PFSK-1 (cell line): ENCODE data around the gene RBL2.

Experiments used
- FOXP2 ChIP-seq: optimal IDR thresholded peaks from 2 replicates; pipeline ENCODE3; 2011; ENCODE audit warnings: borderline replicate concordance, control low read depth, inconsistent platforms; ENCODE audit not compliant: insufficient read depth; ENCODE audit errors: extremely low read length, extremely low read depth
- POLR2AphosphoS5 ChIP-seq: IDR thresholded peaks from 2 replicates; pipeline ENCODE4 v1.6.1; 2012; ENCODE audit warnings: low read depth, mild to moderate bottlenecking, control low read depth, low read length, moderate library complexity
- SIN3A ChIP-seq: IDR thresholded peaks from 2 replicates; pipeline ENCODE4 v1.6.1; 2012; ENCODE audit warnings: mild to moderate bottlenecking, low read length, moderate library complexity, borderline replicate concordance; ENCODE audit not compliant: insufficient read depth
- TAF1 ChIP-seq: IDR thresholded peaks from 2 replicates; pipeline ENCODE4 v1.6.1; 2012; ENCODE audit warnings: low read length, control low read depth, borderline replicate concordance; ENCODE audit not compliant: insufficient read depth
- TF ChIP-seq, protein P1 (sequence below), 2 experiments: IDR thresholded peaks; 2 replicates each; pipeline versions ENCODE4 v1.6.1 to v1.8.0; 2011 to 2012; ENCODE audit warnings: low read depth in 2 of 2, low read length in 2 of 2, control low read depth in 1 of 2, inconsistent platforms in 1 of 2, mild to moderate bottlenecking in 1 of 2, moderate library complexity in 1 of 2; ENCODE audit not compliant: insufficient read depth in 1 of 2

The RBL2 gene

DNA sequence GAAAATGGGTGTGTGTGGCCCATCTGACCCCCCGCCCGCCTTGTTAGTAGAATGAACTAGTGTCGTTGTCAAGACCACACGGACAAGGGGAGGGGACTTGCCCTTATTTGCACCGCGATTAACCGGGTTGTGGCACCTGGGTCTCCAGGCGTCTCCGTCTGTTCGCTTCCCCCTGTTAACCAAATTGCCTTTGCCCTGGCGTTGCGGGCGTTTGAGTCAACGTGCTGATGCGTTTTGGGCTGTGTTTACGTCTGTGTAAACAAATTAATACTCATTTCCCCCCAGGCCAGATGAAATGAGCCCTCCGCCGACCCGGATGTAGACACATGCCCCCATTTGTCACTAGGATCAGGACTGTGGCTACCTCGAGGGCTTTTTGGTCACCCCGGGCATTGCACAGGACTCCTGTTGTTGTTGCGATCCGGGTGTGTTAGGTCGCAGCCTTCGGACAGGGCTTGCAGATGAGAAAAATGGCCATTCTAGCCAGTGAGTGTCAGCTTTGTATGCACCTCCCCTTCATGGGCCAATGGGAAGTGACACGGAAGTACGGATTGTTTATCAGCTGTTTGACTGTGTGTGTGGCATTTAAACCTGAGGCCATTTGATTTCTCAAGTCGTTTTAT lies 906 bp downstream of the RBL2 start:
- peak; percentile 39 for TF ChIP-seq FOXP2
- TF ChIP-seq, protein P1, sequence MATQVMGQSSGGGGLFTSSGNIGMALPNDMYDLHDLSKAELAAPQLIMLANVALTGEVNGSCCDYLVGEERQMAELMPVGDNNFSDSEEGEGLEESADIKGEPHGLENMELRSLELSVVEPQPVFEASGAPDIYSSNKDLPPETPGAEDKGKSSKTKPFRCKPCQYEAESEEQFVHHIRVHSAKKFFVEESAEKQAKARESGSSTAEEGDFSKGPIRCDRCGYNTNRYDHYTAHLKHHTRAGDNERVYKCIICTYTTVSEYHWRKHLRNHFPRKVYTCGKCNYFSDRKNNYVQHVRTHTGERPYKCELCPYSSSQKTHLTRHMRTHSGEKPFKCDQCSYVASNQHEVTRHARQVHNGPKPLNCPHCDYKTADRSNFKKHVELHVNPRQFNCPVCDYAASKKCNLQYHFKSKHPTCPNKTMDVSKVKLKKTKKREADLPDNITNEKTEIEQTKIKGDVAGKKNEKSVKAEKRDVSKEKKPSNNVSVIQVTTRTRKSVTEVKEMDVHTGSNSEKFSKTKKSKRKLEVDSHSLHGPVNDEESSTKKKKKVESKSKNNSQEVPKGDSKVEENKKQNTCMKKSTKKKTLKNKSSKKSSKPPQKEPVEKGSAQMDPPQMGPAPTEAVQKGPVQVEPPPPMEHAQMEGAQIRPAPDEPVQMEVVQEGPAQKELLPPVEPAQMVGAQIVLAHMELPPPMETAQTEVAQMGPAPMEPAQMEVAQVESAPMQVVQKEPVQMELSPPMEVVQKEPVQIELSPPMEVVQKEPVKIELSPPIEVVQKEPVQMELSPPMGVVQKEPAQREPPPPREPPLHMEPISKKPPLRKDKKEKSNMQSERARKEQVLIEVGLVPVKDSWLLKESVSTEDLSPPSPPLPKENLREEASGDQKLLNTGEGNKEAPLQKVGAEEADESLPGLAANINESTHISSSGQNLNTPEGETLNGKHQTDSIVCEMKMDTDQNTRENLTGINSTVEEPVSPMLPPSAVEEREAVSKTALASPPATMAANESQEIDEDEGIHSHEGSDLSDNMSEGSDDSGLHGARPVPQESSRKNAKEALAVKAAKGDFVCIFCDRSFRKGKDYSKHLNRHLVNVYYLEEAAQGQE (IDR thresholded peaks at IDR 0.05; ENCODE audit: insufficient read depth in 1 of 2, low read depth in 2 of 2, low read length in 2 of 2), result no peak
- TF ChIP-seq SIN3A, result peak; percentile 100

DNA sequence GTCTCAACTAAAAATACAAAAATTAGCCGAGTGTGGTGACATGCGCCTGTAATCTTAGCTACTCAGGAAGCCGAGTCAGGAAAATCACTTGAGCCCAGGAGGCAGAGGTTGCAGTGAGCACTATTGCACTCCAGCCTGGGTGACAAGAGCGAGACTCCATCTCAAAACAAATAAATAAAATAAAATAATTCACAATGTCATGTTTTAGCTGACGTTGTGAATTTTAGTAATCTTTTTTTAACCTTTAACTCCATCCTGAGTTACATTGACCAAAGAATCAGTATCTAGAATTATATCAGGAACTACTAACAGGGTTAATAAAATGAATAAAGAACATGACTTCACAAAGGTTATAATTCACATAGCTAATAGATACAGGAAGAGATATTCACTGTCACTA lies 5.9 kb downstream of the RBL2 start:
- no peak for TF ChIP-seq SIN3A
- no peak for TF ChIP-seq TAF1
- no peak for TF ChIP-seq POLR2AphosphoS5
- TF ChIP-seq, protein P1 (IDR thresholded peaks at IDR 0.05; ENCODE audit: insufficient read depth in 1 of 2, low read depth in 2 of 2, low read length in 2 of 2), result no peak

DNA sequence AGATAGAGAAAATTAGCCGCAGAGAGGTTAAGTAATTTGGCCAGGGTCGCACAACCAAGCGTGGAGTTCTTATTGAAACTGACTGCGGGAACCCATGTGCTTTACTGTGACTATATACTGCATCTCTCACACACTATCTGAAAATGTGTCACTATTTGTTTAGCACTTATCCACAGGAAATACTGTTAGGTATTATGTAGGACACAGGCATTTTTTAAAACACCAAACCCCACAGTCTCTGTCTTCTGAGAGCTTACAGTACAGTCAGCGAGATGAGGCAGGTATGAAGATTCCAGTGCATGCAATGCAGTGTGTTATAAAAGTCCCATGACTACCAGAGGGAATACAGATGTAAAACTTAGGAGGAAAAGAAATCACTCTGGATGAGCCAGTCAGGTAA lies 11.3 kb downstream of the RBL2 start:
- TF ChIP-seq TAF1, result no peak
- TF ChIP-seq POLR2AphosphoS5, result no peak
- TF ChIP-seq FOXP2, result no peak
- TF ChIP-seq SIN3A, result no peak
- TF ChIP-seq, protein P1 (IDR thresholded peaks at IDR 0.05; ENCODE audit: insufficient read depth in 1 of 2, low read depth in 2 of 2, low read length in 2 of 2), result no peak

DNA sequence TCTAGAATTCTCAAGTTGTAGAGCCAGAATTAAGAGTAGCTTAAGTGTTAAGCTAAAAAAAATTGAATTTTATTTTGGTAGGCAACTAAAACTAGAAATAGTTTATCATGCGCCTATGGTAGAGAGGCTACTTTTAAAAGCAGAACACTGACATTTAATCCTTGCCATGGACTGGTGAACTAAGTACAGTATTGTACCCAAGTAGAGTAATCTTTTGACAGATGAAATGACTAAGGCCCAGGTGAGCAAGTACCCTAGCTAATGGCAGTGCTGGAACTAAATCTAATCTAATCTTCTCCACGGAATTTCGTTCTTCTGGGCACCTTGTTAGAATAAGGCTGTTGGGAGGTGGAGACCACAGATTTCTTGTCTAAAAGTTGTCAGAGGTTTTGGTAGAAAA lies 11.8 kb downstream of the RBL2 start:
- TF ChIP-seq FOXP2, result no peak
- no peak for TF ChIP-seq POLR2AphosphoS5
- TF ChIP-seq, protein P1 (IDR thresholded peaks at IDR 0.05; ENCODE audit: insufficient read depth in 1 of 2, low read depth in 2 of 2, low read length in 2 of 2), result no peak
- no peak for TF ChIP-seq SIN3A
- no peak for TF ChIP-seq TAF1

DNA sequence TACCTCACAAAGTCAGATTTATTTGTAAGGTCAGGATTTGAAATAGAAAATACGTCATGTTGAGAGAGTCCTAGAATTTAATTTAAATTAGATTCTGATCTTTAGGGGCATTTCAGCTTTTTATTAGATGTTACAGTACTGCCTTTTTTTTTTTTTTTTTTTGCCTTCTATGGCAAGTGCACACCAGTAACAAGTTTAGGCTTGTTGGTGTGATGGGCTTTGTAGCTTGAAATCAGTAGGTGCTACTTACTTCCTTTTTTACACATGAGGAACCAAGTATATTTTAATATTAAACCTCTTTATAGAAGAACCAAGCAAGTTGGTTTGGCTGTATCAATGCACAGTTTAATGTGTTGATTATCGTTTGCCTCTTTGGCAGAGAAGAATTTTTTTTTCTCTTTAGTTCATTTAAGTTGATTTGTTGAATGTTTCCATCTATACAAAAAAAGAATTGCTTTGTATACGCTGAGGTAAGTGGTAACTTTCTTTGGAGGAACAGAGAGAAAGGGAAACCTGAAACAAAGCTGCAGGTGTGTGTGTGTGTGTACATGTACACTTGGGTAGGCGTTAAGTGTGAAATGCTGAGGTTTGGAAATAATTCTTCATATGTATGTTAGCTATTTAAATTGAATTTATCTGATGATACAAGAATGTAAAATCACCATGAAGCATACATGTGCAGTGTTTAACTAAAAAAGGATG lies 15.7 kb downstream of the RBL2 start:
- TF ChIP-seq TAF1 (no peak), POLR2AphosphoS5 (no peak), SIN3A (no peak), FOXP2 (no peak)
- TF ChIP-seq, protein P1 (IDR thresholded peaks at IDR 0.05; ENCODE audit: insufficient read depth in 1 of 2, low read depth in 2 of 2, low read length in 2 of 2), result no peak
